ENCODE results near the gene DELE1.

DELE1 gene

GRCh38 chr5:141926434-141926833, 2.8 kb downstream of the DELE1 start:
- DNase-seq (ENCODE audit: low spot score), result no peak

- DNase-seq (ENCODE audit: low spot score), result no peak
Observed at GRCh38 chr5:141928051-141928450, 4.4 kb downstream of the DELE1 start.

DNA sequence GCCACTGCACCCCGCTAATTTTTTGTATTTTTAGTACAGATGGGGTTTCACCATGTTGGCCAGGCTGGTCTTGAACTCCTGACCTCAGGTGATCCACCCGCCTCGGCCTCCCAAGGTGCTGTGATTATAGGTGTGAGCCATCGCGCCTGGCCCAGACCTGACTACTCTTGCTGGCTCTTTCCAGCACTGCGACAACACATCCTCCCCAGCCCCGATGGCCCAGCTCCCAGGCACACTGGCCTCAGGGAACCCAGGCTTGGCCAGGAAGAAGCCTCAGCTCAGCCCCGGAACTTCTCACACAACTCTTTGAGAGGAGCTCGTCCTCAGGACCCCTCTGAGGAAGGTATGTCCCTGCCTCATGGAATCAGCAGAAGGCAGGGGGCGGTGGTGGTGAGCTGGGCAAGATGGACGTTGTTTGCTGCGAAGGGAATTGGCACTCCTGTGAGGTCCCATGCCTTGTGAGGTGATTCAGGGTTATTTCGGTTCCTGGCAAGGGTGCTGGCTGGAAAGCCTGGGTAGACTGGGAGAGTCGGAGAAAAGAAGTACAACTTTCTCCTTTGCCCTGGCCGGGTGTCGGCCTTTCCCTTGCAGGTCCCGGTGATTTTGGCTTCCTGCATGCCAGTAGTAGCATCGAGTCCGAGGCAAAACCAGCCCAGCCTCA, 5.9 kb downstream of the DELE1 start:
- no peak for DNase-seq (ENCODE audit: low spot score)

DNA sequence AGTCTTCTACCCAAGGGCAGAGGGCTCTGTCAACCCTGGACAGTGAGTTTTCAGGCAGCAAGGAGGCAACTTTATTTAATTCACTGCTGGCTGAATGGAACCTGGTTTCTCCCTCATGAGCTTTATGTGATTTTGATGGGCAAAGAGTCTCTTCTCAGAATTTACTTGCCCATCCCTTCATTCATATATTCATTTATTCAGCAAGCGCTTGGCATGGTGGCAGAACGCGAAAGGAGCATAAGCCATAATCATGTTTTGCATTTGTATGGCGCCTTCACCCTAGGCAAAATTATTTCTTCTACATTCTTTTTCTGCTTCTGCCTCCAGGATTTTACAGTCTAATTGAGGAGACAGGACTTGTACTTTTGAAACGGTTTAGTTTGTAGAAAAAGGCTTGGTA, 8.0 kb downstream of the DELE1 start:
- no peak for DNase-seq (ENCODE audit: low spot score)

- no peak for DNase-seq (ENCODE audit: low spot score)
Observed at GRCh38 chr5:141933151-141933550, 9.5 kb downstream of the DELE1 start.

GRCh38 chr5:141934099-141934844, 10.6 kb downstream of the DELE1 start:
- DNase-seq (ENCODE audit: low spot score), result no peak

DNA sequence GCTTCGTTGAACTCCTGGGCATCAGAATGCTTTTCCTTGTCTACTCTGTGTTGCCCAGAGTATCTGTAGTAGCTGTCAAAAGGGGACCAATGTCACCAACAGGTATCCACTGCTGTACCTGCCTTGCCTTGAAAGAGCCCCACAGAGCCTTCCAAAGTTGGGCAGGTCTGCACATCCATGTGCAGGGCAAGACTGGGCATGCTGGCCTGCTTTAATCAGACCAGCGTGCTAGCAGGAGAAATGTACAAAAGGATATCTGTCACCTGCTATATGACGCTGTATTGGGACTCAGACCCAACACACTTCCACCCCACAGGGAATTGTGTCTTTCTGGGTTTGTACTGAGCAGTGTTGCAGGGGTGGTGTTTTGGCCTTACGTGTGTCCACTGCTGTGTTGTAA, 11.9 kb downstream of the DELE1 start:
- no peak for DNase-seq (ENCODE audit: low spot score)

- no peak for DNase-seq (ENCODE audit: low spot score)
Observed at GRCh38 chr5:141940695-141941271, 17.1 kb downstream of the DELE1 start.

- DNase-seq (ENCODE audit: low spot score), result no peak
Observed at GRCh38 chr5:141941307-141941706, 17.6 kb downstream of the DELE1 start.

GRCh38 chr5:141941779-141942178, 18.1 kb downstream of the DELE1 start:
- DNase-seq (ENCODE audit: low spot score), result no peak

GRCh38 chr5:141942185-141942857, 18.6 kb downstream of the DELE1 start:
- no peak for DNase-seq (ENCODE audit: low spot score)

DNA sequence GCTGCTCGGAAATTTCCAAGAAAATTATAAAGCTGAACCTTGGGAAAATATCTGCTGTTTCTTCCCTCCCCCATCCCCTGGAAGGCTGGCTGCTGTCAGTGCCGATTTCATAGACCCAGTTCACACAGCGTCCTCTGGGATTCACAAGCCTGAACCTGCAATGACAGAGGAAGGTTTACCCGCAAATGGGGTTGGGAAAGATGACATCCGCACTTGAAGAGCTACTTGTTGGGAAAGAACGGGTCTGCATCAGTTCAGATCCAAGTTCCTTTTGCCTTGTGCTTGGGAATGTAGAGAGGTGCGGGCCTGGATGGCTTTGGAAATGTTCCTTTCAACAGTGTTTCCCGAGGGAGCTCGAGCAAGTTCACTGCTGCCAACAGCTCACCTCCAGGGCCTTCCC, 20.4 kb downstream of the DELE1 start:
- no peak for DNase-seq (ENCODE audit: low spot score)

DNA sequence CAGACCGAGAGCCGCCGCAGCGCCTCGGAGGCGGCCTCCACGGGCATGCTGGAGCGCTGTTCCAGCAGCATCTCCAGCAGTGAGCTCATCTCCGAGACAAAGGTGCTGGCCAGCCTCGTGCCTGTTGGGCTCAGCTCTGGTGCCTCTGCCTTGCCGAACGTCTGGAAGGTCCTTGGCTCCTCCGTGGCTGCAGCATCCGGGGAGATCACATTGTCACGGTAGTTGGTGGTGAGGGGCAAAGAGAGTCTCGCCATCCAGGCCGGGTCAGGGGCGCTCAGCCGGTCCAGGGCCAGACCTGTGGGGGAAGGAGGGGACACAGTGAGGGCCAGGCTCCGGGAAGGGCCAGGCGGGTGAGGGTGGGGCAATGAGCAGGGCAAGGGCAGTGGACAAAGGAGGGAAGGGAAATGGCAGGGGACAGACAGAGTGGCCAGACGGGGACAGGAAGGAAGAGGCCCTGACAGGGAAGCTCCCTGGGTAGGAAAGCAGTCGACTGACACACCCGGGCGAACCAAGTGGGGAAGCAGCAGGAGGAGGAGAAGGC, 21.9 kb downstream of the DELE1 start:
- DNase-seq (ENCODE audit: low spot score), result no peak

GRCh38 chr5:141947316-141947715, 23.6 kb downstream of the DELE1 start:
- no peak for DNase-seq (ENCODE audit: low spot score)

DNA sequence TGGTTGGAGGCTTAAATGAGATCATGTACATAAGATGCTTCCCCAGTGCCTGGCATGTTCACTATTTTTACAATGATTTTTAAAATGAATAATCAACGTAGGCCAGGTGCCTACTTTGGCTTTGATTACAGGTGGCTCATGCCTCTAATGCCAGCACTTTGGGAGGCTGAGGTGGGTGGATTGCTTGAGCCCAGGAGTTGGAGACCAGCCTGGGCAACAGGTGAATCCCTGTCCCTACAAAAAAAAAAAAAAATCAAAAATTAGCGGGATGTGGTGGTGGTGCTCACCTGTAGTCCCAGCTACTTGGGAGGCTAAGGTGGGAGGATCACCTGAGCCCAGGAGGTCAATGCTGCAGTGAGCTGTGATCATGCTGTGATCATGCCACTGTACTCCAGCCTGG, 25.1 kb downstream of the DELE1 start:
- DNase-seq (ENCODE audit: low spot score), result no peak

GRCh38 chr5:141949511-141949910, 25.8 kb downstream of the DELE1 start:
- no peak for DNase-seq (ENCODE audit: low spot score)

DNA sequence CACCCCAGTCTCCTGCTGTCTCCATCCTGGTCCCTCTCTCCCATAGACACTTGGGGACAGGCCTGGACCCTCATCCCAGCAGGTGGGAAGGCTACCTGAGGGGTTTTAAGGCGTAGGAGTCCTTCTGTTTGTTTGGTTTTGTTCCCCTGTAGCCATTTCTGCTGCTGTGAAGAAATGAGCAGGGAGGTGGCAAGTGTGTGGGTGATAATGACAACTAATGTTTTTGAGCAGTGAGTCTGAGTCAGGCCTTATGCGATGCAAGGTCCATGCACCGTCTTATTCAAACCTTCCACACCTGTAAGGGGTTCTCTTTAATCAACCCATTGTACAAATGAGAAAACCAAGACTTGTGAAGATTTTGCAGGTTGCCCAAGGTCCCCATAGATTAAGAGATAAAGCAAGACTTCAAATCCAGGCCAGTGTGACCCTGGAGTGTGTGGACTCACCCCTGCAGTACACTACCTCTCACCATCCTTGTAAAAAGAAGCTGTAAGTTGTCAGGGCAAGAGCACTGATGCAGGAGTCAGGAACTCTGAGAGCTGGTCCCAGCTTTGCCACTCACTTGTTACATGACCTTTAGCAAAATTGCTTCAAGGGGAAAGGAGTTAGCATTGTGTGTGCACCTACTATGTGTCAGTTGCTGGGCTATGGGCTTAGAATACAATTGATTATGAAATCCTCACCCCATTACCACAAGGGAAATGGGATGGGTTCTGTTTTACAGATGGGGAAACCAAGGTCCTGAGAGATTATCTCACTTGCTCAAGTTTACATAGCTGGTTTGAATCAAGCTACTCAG, 26.7 kb downstream of the DELE1 start:
- no peak for DNase-seq (ENCODE audit: low spot score)

GRCh38 chr5:141951332-141951781, 27.7 kb downstream of the DELE1 start:
- DNase-seq (ENCODE audit: low spot score), result no peak

GRCh38 chr5:141952020-141952419, 28.3 kb downstream of the DELE1 start:
- DNase-seq (ENCODE audit: low spot score), result no peak

- DNase-seq (ENCODE audit: low spot score), result no peak
Observed at GRCh38 chr5:141954194-141954593, 30.5 kb downstream of the DELE1 start.

DNA sequence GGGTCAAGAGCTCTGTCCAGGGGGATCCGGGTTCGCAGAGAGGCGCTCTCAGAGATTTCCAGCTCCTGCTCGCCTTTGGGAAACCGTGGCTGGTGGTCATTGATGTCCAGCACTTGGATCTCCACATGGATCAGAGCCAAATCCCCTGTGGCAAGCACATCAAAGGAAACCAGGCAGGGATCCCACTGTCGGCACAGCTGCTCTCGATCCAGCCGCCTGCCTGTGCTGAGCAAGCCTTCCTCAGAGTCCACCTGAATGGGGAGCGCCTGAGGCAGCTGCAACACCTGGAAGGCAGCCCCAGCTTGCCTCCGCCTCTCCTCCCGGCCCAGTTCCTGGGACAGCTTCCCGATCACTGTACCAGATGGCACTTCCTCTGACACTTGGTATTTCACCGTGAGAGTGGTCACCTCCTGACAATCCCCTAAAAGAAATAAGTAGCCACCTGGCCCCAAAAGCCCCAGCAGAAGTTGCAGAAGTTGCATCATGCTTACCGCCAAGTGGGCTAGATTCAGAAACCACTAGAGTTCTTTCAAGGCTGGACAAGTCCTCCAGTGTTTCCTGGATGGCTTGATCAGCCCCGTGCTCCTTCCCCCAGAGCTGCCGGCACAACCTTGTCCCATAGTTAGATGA, 33.8 kb downstream of the DELE1 start:
- DNase-seq (ENCODE audit: low spot score), result no peak
